GM12801 (cell line): ENCODE results near the gene BRAT1.

Experiments used
- CTCF ChIP-seq: IDR thresholded peaks from one replicate; pipeline ENCODE4 v1.5.1; 2011; ENCODE audit warnings: control low read depth; ENCODE audit not compliant: insufficient read length; ENCODE audit errors: extremely low read depth

The BRAT1 gene

GRCh38 chr7:2494191-2495130 lies 60.9 kb downstream of the BRAT1 start:
- no peak for TF ChIP-seq CTCF

GRCh38 chr7:2493205-2494164 lies 61.8 kb downstream of the BRAT1 start:
- no peak for TF ChIP-seq CTCF

- no peak for TF ChIP-seq CTCF
Observed at GRCh38 chr7:2492038-2492437, 63.3 kb downstream of the BRAT1 start.

- no peak for TF ChIP-seq CTCF
Observed at GRCh38 chr7:2490181-2490651, 65.1 kb downstream of the BRAT1 start.

- TF ChIP-seq CTCF, result no peak
Observed at GRCh38 chr7:2488681-2489080, 66.6 kb downstream of the BRAT1 start.

- TF ChIP-seq CTCF, result no peak
Observed at GRCh38 chr7:2488272-2488645, 67.1 kb downstream of the BRAT1 start.
